ENCODE data around the gene ACVR2A. TPM values are rescaled to one million over a fixed set of nuclear protein-coding genes. Genes with fewer than 3 reads are reported as not detected.

The ACVR2A gene
- 10 to 100 TPM; 23.0 to 48.1 (median 23.8) TPM for total RNA-seq

DNA sequence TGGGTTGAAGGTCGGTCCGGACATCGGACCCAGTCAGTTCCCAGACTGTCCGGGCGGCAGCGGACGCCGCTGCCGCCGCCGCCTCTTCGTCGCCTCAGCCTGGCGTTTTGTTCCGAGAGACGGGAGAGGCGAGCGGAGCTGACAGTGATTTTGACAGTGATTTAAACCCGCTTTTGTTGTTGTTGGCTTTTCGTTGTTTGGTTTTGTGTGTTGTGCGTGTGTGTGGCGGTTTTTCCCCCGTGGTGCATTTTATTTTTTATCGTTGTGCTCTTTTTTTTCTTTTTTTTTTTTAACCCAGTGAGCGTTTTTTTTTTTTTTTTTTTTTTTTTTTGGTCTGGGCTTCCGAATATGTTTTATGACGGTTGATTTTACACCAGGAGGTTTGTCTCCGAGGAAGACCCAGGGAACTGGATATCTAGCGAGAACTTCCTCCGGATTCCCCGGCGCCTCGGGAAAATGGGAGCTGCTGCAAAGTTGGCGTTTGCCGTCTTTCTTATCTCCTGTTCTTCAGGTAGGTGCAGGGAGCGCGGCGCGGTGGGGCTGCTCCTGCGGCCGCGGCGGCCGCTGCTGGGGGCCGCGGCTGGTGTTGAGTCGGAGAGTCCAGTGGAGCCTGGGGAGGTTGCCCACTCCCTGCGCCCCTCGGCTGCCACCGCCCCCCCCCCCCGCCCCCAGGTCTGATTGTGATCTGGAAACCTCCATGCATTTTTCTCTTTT lies at the start of gene ACVR2A:
TSS of gene ACVR2A (plus strand) at position 333 of the 714 bp plus-strand sequence. CDS start at position 457, 124 bp downstream.
- H3K27me3 ChIP-seq = no peaks in the 10 kb centered on the region
- peak; percentile 53 for ATAC-seq
- no peaks in the 10 kb centered on the region for H3K36me3 ChIP-seq
- 0% methylated on average over 9 of the region's 51 CpGs; no CpG with 5 or more reads in 1 of the 2 donors for whole genome bisulfite sequencing, 2 donors (ENCODE audit: low coverage in 1 of 2)
- peak within 1 kb of the TSS; percentile 76 to 99 for H3K4me3 ChIP-seq
- peaks cover 0 to 42% (median 4%) of the 10 kb centered on the region in 3 donors for H3K4me1 ChIP-seq
- peak within 1 kb of the TSS; percentile 87 to 100 (median 98) for H3K27ac ChIP-seq
- TF ChIP-seq, protein P1, sequence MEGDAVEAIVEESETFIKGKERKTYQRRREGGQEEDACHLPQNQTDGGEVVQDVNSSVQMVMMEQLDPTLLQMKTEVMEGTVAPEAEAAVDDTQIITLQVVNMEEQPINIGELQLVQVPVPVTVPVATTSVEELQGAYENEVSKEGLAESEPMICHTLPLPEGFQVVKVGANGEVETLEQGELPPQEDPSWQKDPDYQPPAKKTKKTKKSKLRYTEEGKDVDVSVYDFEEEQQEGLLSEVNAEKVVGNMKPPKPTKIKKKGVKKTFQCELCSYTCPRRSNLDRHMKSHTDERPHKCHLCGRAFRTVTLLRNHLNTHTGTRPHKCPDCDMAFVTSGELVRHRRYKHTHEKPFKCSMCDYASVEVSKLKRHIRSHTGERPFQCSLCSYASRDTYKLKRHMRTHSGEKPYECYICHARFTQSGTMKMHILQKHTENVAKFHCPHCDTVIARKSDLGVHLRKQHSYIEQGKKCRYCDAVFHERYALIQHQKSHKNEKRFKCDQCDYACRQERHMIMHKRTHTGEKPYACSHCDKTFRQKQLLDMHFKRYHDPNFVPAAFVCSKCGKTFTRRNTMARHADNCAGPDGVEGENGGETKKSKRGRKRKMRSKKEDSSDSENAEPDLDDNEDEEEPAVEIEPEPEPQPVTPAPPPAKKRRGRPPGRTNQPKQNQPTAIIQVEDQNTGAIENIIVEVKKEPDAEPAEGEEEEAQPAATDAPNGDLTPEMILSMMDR (IDR thresholded peaks at IDR 0.05) = peak in 1 of 4 experiments; percentile 20
- TF ChIP-seq EP300 (IDR thresholded peaks at IDR 0.05) = no peak
- no peaks in the 10 kb centered on the region for H3K9me3 ChIP-seq

DNA sequence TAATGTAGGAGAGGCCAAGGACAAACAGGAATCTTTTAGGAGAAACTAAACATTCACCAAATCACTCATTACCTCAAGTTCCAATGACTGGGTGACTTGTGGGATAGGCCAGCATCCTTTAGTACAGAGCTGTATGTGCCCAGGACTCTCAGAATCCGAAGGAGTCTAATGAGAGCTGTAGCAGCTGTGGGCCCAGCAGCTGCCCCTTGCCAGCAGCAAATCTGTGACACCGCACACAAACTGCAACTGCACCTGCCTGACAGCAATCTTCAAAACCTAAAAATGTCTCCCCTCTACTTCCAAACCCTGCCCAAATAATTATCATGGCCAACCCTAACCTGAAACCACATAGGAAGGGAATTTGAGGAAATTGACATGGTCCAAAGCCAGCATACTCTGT lies 44.5 kb upstream of the ACVR2A start:
- no peak for ATAC-seq

DNA sequence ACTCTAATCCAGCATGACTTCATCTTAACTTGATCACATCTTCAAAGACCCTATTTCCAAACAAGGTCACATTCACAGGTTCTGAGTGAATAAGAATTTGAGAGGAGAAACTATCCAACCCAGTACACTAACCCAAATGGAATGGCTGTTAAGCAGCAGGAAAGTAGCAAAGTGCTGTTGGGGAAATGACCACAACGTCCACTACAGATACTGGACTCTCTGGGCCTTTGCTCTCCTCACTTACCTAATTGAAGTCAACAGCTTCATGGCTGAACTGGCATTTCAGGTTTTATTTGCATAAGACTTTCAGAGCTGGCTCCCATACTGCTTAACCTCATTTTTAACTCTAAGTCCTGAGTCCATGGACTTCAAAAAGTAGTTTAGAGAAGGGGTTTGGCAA lies 38.0 kb upstream of the ACVR2A start:
- Histone ChIP-seq H3K4me3 (no peak overlapping the region), H3K4me1 (no peaks in the 10 kb centered on the region), H3K27me3 (no peaks in the 10 kb centered on the region), H3K27ac (no peak overlapping the region), H3K36me3 (no peaks in the 10 kb centered on the region), H3K9me3 (no peaks in the 10 kb centered on the region)
- TF ChIP-seq POLR2A (IDR thresholded peaks at IDR 0.05) (no peak), EP300 (IDR thresholded peaks at IDR 0.05) (no peak), POLR2AphosphoS5 (IDR thresholded peaks at IDR 0.05) (no peak)
- TF ChIP-seq, protein P1 (IDR thresholded peaks at IDR 0.05) = no peak
- ATAC-seq = no peak
- WGBS, 2 donors (ENCODE audit: low coverage in 1 of 2) = 82% methylated on average over 1 of the region's 1 CpG; no CpG with 5 or more reads in 1 of the 2 donors

More for the DNA sequence above, 44.5 kb upstream of the ACVR2A start:
- TF ChIP-seq POLR2A (IDR thresholded peaks at IDR 0.05) (no peak), POLR2AphosphoS5 (IDR thresholded peaks at IDR 0.05) (no peak), EP300 (IDR thresholded peaks at IDR 0.05) (no peak)
- TF ChIP-seq, protein P1 (IDR thresholded peaks at IDR 0.05) = no peak
- 33 to 93% methylated on average over 1 to 2 of the region's 2 CpGs for WGBS, 2 donors (ENCODE audit: low coverage in 1 of 2)
- Histone ChIP-seq H3K9me3 (no peaks in the 10 kb centered on the region), H3K27me3 (no peaks in the 10 kb centered on the region), H3K36me3 (no peaks in the 10 kb centered on the region), H3K27ac (no peak overlapping the region), H3K4me1 (peaks cover 0 to 4% (median 0%) of the 10 kb centered on the region in 3 donors), H3K4me3 (no peak overlapping the region)

DNA sequence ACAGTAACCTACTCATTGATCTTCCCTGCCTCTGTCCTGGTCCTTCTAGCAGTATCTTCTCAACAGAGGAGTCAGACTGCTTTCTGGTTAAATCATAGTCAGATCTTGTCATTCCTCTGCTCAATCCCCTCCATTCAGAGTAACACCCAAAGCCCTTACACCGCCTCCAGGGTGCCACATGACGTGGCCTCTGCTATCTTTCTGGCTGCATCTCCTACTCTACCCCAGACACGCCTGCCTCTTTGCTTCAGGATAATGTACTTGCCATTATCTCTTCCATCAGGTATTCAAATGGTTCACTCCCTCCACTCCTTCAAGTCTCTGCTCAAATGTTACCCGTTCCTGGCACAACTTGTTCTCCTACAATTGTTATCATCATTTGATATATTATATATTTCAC lies 36.3 kb upstream of the ACVR2A start:
- WGBS, 2 donors (ENCODE audit: low coverage in 1 of 2) = 92 to 100% methylated on average over 2 to 4 of the region's 4 CpGs
- Histone ChIP-seq H3K4me3 (no peak overlapping the region), H3K27me3 (no peaks in the 10 kb centered on the region), H3K9me3 (no peaks in the 10 kb centered on the region), H3K27ac (no peak overlapping the region), H3K36me3 (no peaks in the 10 kb centered on the region), H3K4me1 (no peaks in the 10 kb centered on the region)
- no peak for ATAC-seq
- TF ChIP-seq, protein P1 (IDR thresholded peaks at IDR 0.05) = no peak
- no peak for TF ChIP-seq EP300 (IDR thresholded peaks at IDR 0.05)
- no peak for TF ChIP-seq POLR2AphosphoS5 (IDR thresholded peaks at IDR 0.05)
